Motor neuron (in vitro differentiated cells): Measurements from ENCODE around the gene CROCC2. TPM values are rescaled to one million over a fixed set of nuclear protein-coding genes. Genes with fewer than 3 reads are reported as not detected.

ENCODE experiments used
- ATAC-seq, 8 experiments: fragments of 200-7000 bp; cut with Tn5 transposase; replicated peaks in 6 of 8; 2 replicates each; pipeline ENCODE4 v1.8.0; 2021; ENCODE audit warnings: mild to moderate bottlenecking in 8 of 8, moderate library complexity in 8 of 8
- H3K27ac ChIP-seq, 2 donors: fragments of 250-450 bp; sonication (Bioruptor Pico); 2 replicates each; pipeline ENCODE4 v1.9.0; 2021; ENCODE audit warnings: antibody characterized with exemption in 2 of 2, mild to moderate bottlenecking in 2 of 2, moderate library complexity in 1 of 2
- H3K4me1 ChIP-seq, 2 donors: fragments of 250-450 bp; sonication (Bioruptor Pico); replicated peaks in 1 of 2; 2 replicates each; pipeline ENCODE4 v1.6.1; 2021; ENCODE audit warnings: antibody characterized with exemption in 2 of 2, mild to moderate bottlenecking in 2 of 2, moderate library complexity in 1 of 2
- H3K4me3 ChIP-seq, 5 donors: fragments of 250-450 bp; sonication (Bioruptor Pico); 2 replicates each; pipeline ENCODE4 v1.9.0; 2021; ENCODE audit warnings: antibody characterized with exemption in 5 of 5, mild to moderate bottlenecking in 5 of 5, moderate library complexity in 4 of 5
- WGBS, 10 experiments: fragments of 450-650 bp; shearing (Covaris generic); methylation state at CpG; one replicate each; pipeline ENCODE4 v1.0.0; 2022; 5-methylcytosine and 5-hydroxymethylcytosine counted together
- in situ Hi-C, 9 experiments: fragments of 400-800 bp; cut with MboI; loops; one replicate each; pipeline ENCODE4 v1.15.0; 2021; ENCODE audit warnings: low sequenced_read_pairs in 9 of 9, low pct_unique_long_range_greater_than_20kb in 2 of 9; ENCODE audit not compliant: unreplicated experiment in 9 of 9
- total RNA-seq, 8 experiments: library from RNA; unstranded; fragments of 300-600 nt; gene quantifications; 2 replicates each; pipeline versions ENCODE4 v1.2.3 to v1.2.4, GENCODE V29; 2022

Gene CROCC2
- total RNA-seq, 8 experiments from 2014 or later, result 0.29 to 3.4 (median 0.64) TPM; not detected in 2

- no peak for ATAC-seq
- peaks cover 13 to 24% of the 10 kb centered on the region in 2 donors for H3K4me1 ChIP-seq
- no peak overlapping the region for H3K4me3 ChIP-seq
- in situ Hi-C loops, result no loop called here
- no peak overlapping the region for H3K27ac ChIP-seq
- 85 to 100% (median 100%) methylated on average over 1 to 7 of the region's 36 CpGs; no CpG with 5 or more reads in 7 of the 10 experiments for WGBS, 10 experiments
Observed at GRCh38 chr2:240918258-240919091, 12.3 kb downstream of the CROCC2 start.

DNA sequence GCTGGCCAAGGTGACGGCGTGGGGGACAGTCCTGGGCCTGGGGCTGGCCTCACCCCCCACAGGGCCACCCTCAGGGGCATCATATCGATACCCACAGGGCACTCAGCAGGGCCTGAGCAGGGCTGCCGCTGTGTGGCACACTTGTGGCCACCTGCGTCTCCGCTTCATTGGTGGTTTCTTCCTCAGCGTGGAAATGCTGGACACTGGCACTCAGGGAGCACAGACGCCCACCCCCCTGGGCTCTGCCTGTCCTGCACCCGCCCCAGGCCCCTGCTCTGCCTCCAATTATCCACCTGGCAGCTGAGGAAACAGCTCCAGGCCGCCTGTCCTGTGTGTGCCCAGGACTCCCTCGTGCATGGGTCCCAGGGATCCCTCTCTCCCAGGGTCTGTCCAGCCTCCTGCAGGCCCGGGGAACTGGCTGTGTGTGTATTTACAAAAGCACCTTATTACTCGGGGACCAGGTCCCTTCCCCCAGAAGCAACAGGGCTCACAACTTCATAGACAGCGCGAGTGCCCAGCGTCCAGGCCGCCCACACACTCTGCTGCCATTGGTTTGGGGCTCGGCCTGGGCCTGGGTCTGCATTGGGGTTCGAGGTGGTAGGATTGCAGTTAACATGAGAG, 13.1 kb downstream of the CROCC2 start:
- WGBS, 10 experiments, result 20 to 83% (median 61%) methylated on average over 2 to 8 of the region's 19 CpGs; no CpG with 5 or more reads in 6 of the 10 experiments
- Histone ChIP-seq H3K4me1 (peaks cover 13 to 24% of the 10 kb centered on the region in 2 donors), H3K4me3 (no peak overlapping the region), H3K27ac (no peak overlapping the region)
- no peak for ATAC-seq
- in situ Hi-C loops, result no loop called here

DNA sequence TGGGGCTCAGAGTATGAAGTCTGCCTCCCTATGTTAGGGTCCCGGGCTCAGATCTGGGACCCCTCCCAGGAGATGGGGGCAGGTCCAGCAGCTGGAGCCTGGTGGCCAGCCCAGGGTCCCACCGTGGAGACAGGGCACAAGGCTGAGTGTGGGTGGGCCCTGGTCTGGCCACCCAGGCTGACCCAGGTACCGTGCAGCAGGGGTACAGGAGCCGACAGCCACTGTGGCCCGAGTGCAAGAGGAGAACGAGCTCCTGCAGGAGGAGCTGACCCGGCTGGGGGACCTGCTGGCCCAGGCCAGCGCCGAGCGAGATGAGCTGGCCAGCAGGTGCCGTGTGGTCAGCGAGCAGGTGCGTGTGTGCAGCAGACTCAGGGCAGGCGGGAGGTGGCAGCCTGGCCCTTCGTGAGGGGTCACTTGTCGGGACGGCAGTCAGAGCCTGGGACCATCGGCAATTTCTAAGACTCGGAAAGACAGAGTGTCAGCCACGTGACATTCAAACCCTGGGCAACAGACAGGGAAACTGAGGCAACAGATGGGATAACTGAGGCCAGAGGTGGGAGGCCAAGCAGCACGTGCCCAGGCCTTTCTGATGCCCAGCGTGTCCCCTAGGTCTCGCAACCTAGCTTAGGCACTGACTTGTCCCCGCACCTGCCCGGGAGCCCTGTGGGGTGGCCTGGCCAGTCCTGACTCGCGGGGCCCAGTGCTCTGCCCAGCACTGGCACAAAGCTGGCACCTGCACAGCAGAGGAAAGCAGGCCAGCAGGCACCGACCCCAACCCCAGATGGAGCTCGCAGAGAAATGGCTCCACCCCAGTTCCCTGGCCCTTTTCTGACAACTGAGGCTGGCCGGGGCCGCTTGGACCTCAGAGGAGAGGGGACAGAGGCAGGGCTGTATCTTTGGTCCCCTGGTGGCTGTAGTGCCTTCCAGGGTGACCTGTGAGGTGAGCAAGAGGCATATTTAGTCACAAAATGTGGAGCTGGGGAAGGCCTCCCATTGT, 13.9 kb downstream of the CROCC2 start:
- in situ Hi-C loops, result no loop called here
- 0 to 100% (median 84%) methylated on average over 1 to 21 of the region's 31 CpGs; no CpG with 5 or more reads in 3 of the 10 experiments for WGBS, 10 experiments
- ATAC-seq, result no peak

GRCh38 chr2:240920783-240921231, 14.7 kb downstream of the CROCC2 start:
- ATAC-seq, result peak in 1 of 8 experiments; percentile 5
- WGBS, 10 experiments, result 0 to 100% (median 71%) methylated on average over 1 to 2 of the region's 4 CpGs; no CpG with 5 or more reads in 6 of the 10 experiments
- H3K27ac ChIP-seq, result no peak overlapping the region

More for the DNA sequence above, 13.9 kb downstream of the CROCC2 start:
- H3K4me3 ChIP-seq, result no peak overlapping the region
- H3K27ac ChIP-seq, result no peak overlapping the region
- H3K4me1 ChIP-seq, result peaks cover 13 to 24% of the 10 kb centered on the region in 2 donors

DNA sequence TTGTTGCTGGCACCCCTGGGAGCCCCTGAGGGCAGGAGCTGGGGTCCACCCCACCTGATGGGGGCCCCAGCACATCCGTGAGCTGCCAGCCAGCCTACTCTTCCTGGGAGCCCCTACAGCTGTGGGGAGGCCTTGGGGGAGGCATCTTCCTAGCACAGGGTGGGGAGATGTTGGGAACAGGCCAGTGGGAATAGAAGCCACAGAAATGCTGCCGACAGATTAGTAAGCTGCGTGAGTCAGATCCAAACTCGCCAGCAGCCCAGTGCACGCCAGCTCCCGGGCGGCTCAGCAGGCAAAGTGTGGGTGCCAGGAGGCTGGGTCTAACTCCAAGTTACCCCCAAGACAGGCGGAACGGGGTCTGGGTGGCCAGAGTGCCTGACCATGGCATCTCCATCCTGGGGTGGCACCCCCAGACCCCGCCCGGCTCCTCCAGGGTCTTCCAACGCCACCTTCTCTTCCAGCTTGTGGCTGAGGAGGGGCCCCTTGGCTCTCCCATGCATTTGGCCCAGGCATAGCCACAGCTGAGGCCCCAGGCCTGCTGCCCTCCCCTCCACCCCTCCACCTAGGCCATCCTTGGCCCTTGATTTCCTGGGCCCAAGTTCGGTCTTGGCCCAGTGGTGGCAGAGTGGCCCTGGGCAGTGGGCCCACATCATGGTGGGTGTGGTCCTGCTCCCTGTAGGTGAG, 15.3 kb downstream of the CROCC2 start:
- peak in 3 of 8 experiments; percentile 32 to 79 (median 77) for ATAC-seq
- 0 to 86% methylated on average over 1 to 6 of the region's 13 CpGs; no CpG with 5 or more reads in 8 of the 10 experiments for WGBS, 10 experiments
- H3K27ac ChIP-seq, result no peak overlapping the region
- no peak overlapping the region for H3K4me3 ChIP-seq
- peaks cover 11 to 15% of the 10 kb centered on the region in 2 donors for H3K4me1 ChIP-seq
- in situ Hi-C loops, result no loop called here

More at GRCh38 chr2:240920783-240921231, 14.7 kb downstream of the CROCC2 start:
- Histone ChIP-seq H3K4me1 (peaks cover 13 to 18% of the 10 kb centered on the region in 2 donors), H3K4me3 (no peak overlapping the region)
- in situ Hi-C loops, result no loop called here

- in situ Hi-C loops, result no loop called here
- no peak overlapping the region for H3K4me3 ChIP-seq
- no CpG with 5 or more reads among the region's 1 CpG for WGBS, 10 experiments
- no peak for ATAC-seq
- H3K27ac ChIP-seq, result no peak overlapping the region
- H3K4me1 ChIP-seq, result peaks cover 6 to 10% of the 10 kb centered on the region in 2 donors
Observed at GRCh38 chr2:240921995-240922244, 15.8 kb downstream of the CROCC2 start.

DNA sequence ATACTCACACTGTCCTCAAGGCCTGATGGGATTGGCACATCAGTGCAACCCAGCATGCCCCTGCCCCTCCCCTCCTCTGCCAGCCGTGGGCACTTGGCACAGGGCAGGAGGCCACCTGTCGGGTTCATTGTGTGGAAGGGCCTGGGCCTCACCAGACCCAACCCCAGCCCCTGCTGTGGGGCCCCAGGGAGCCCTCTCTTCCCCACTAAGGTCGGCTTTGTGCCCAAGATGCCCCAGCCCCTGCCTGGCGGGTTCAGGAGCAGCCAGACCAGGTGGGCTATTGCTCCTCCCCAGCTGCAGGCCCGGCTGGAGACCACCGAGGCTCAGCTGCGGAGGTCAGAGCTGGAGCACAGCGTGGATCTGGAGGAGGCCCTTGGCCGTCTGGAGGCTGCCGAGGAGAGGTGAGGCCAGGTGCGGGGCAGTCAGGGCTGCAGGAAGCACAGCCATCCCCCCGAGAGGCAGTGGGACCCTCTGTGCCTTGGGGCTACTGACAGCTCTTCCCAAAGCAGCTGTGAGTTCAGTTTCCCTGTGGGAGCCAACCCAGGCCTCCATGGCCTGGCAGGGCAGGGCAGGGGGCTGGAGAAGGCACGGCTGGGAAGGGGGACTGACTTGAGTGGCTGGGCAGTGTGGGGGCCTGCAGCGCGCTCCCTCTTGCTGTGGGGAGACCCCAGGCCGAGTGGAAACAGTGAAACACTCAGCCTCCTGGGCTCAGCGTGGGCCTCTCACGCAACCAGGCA, 16.3 kb downstream of the CROCC2 start:
- Histone ChIP-seq H3K4me1 (peaks cover 6 to 8% of the 10 kb centered on the region in 2 donors), H3K4me3 (no peak overlapping the region), H3K27ac (no peak overlapping the region)
- no peak for ATAC-seq
- WGBS, 10 experiments, result 58 to 75% (median 64%) methylated on average over 3 to 4 of the region's 18 CpGs; no CpG with 5 or more reads in 7 of the 10 experiments
- in situ Hi-C loops, result no loop called here

- in situ Hi-C loops, result no loop called here
- 33 to 45% (median 35%) methylated on average over 1 to 9 of the region's 15 CpGs; no CpG with 5 or more reads in 7 of the 10 experiments for WGBS, 10 experiments
- peak in 5 of 8 experiments; percentile 49 to 83 (median 67) for ATAC-seq
- Histone ChIP-seq H3K27ac (no peak overlapping the region), H3K4me3 (no peak overlapping the region), H3K4me1 (peaks cover 6 to 8% of the 10 kb centered on the region in 2 donors)
Observed at GRCh38 chr2:240922982-240923537, 16.9 kb downstream of the CROCC2 start.

- ATAC-seq, result no peak
- H3K4me3 ChIP-seq, result no peak overlapping the region
- peaks cover 6 to 8% of the 10 kb centered on the region in 2 donors for H3K4me1 ChIP-seq
- in situ Hi-C loops, result no loop called here
- WGBS, 10 experiments, result 88 to 100% methylated on average over 1 to 5 of the region's 14 CpGs; no CpG with 5 or more reads in 8 of the 10 experiments
- H3K27ac ChIP-seq, result no peak overlapping the region
Observed at GRCh38 chr2:240925191-240925567, 19.0 kb downstream of the CROCC2 start.

DNA sequence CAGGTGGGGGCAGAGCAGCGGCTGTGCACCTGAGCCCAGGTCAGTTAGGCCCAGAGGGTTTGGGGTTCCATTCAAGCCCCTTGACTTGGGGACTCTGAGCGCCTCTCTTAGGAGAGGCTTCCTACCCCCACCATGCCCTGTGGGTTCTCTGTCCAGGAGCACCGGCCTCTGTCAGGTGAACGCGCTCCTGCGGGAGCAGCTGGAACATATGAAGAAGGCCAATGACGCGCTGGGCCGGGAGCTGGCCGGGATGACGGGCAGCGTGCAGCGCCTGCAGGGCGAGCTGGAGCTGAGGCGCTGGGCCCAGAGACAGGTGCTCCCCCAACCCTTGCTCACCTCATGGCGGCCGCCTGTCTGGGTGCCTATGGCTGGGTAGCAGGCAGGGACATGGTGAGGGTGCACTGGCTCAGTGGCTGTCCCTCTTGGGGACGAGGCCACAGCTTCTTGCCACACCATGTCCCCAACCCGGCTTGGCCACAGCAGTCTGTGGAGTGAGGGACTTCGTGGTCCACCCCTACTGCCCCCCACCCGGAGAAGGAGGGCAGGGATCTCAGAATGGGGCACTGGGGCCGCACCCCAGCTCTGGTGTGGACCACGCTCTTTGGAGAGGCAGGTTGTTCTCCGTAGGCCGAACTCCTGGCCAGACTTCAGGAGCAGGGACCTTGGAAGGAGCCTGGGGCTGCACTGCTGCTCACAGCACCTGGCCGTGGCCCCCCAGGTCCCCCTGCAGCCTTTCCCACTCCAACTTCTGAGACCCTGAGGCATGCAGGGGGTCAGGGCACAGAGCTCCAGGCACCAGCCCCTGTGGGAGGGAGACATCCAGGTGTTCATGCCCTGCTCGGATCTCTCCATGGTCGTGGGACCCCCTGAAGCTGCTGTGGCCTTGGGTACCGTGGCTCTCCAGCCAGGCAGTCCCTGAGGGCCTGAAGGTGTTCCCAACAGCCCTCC, 19.7 kb downstream of the CROCC2 start:
- WGBS, 10 experiments, result 87 to 100% methylated on average over 1 to 9 of the region's 29 CpGs; no CpG with 5 or more reads in 8 of the 10 experiments
- in situ Hi-C loops, result no loop called here
- Histone ChIP-seq H3K27ac (no peak overlapping the region), H3K4me3 (no peak overlapping the region), H3K4me1 (peaks cover 6 to 11% of the 10 kb centered on the region in 2 donors)
- no peak for ATAC-seq
